Stomach (tissue), 9 donors: ENCODE results near the gene CHRNE. TPM values are rescaled to one million over a fixed set of nuclear protein-coding genes. Genes with fewer than 3 reads are reported as not detected.

Source experiments
- DNase-seq, 2 donors: peaks; one replicate each; pipeline versions ENCODE4 v3.0.0 to v3.0.0-alpha.2; 2013 to 2019
- H3K27ac ChIP-seq, 5 donors: fragments of 200-600 bp in 4 of 5; sonication (generic) in 4 of 5; one replicate each; pipeline ENCODE4 v1.5.1; 2013 to 2019; ENCODE audit warnings: mild to moderate bottlenecking in 1 of 5, moderate library complexity in 1 of 5
- H3K27me3 ChIP-seq, 3 donors: fragments of 200-600 bp; sonication (generic); one replicate each; pipeline ENCODE4 v1.5.1; 2017 to 2019; ENCODE audit warnings: mixed run types in 1 of 3
- H3K36me3 ChIP-seq, 4 donors: fragments of 200-600 bp; sonication (generic); 1 replicate in 3 of 4; 2 replicates in 1 of 4; pipeline ENCODE4 v1.5.1; 2016 to 2019
- H3K4me1 ChIP-seq, 4 donors: fragments of 200-600 bp; sonication (generic); one replicate each; pipeline ENCODE4 v1.5.1; 2016 to 2019
- H3K4me3 ChIP-seq, 4 donors: fragments of 200-600 bp; sonication (generic) in 3 of 4; one replicate each; pipeline ENCODE4 v1.5.1; 2016 to 2019; ENCODE audit warnings: mild to moderate bottlenecking in 1 of 4
- H3K9me3 ChIP-seq, 4 donors: fragments of 200-600 bp; sonication (generic); one replicate each; pipeline ENCODE4 v1.5.1; 2016 to 2019
- CTCF ChIP-seq, 7 experiments: fragments of 450-650 bp in 4 of 7; fragments of 200-600 bp in 3 of 7; sonication (generic) in 3 of 7; IDR thresholded peaks; one replicate each; pipeline ENCODE4 v1.5.1; 2016 to 2019; ENCODE audit warnings: antibody characterized with exemption in 7 of 7, control low read depth in 2 of 7, mild to moderate bottlenecking in 1 of 7
- EP300 ChIP-seq: sonication (generic); formaldehyde crosslinking; IDR thresholded peaks from one replicate; pipeline ENCODE4 v1.6.1; 2017; ENCODE audit warnings: antibody characterized with exemption
- POLR2A ChIP-seq, 4 donors: fragments of 450-650 bp; IDR thresholded peaks; one replicate each; pipeline ENCODE4 v1.6.1; 2016; ENCODE audit warnings: antibody characterized with exemption in 4 of 4, control low read depth in 2 of 4, mild to moderate bottlenecking in 1 of 4, moderate library complexity in 1 of 4
- POLR2AphosphoS5 ChIP-seq, 3 donors: sonication (generic); formaldehyde crosslinking; IDR thresholded peaks; one replicate each; pipeline ENCODE4 v1.6.1; 2016; ENCODE audit warnings: antibody characterized with exemption in 3 of 3
- WGBS, 5 donors: extraction: QIAGEN DNeasy Blood & Tissue Kit in 3 of 5; methylation state at CpG; one replicate each; pipeline versions ENCODE4 v1.1.5 to v1.1.7; 2013 to 2018; 5-methylcytosine and 5-hydroxymethylcytosine counted together
- intact Hi-C: fragments of 100-400 bp; cut with DNase I; formaldehyde crosslinking; loops from one replicate; pipeline ENCODE4 v1.15.1; 2023; ENCODE audit warnings: low total_unique reads
- polyA plus RNA-seq, 3 donors: library from polyadenylated mRNA; stranded (reverse); fragments of 200-250 nt; gene quantifications; one replicate each; pipeline ENCODE4 v1.2.3, GENCODE V29; 2013
- total RNA-seq, 5 donors: library from RNA; depleted of rRNA; stranded (reverse); fragments of >200 nt; gene quantifications; one replicate each; pipeline versions ENCODE4 v1.1.0 to v1.2.3, GENCODE V29; 2014 to 2016
- donor health status: healthy with polysubstance abuse.
- donor health status: Bipolar disorder and iron deficiency.
- donor health status: healthy.

CHRNE gene
- total and polyA plus RNA-seq, 8 donors, result 0.43 to 2.0 (median 0.93) TPM; not detected in 3

- H3K9me3 ChIP-seq, result no peaks in the 10 kb centered on the region
- no peak overlapping the region for H3K4me3 ChIP-seq
- H3K27me3 ChIP-seq, result no peaks in the 10 kb centered on the region
- no peak overlapping the region for H3K27ac ChIP-seq
- H3K4me1 ChIP-seq, result no peaks in the 10 kb centered on the region
- no peak for DNase-seq
- TF ChIP-seq POLR2AphosphoS5 (IDR thresholded peaks at IDR 0.05) (no peak), POLR2A (IDR thresholded peaks at IDR 0.05) (no peak), CTCF (IDR thresholded peaks at IDR 0.05) (no peak), EP300 (no peak)
- peaks cover 75 to 100% (median 94%) of the 10 kb centered on the region in 4 donors for H3K36me3 ChIP-seq
- WGBS, 5 donors, result 80 to 91% (median 90%) methylated on average over 15 to 23 of the region's 23 CpGs
- intact Hi-C loops, result loop anchor here (10.0 kb wide), 1 partner anchor 158 kb away; the partner anchor contains the start of genes CXCL16, MED11 and ZMYND15
These were observed 10.2 kb downstream of the CHRNE start for GRCh38 chr17:4892499-4893221.

- Histone ChIP-seq H3K27me3 (no peaks in the 10 kb centered on the region), H3K4me3 (no peak overlapping the region), H3K4me1 (no peaks in the 10 kb centered on the region), H3K9me3 (no peaks in the 10 kb centered on the region), H3K27ac (no peak overlapping the region), H3K36me3 (peaks cover 81 to 100% (median 94%) of the 10 kb centered on the region in 4 donors)
- intact Hi-C loops, result loop anchor here (10.0 kb wide), 1 partner anchor 157 kb away; the partner anchor contains the start of genes CXCL16, MED11 and ZMYND15
- DNase-seq, result no peak
- TF ChIP-seq POLR2AphosphoS5 (IDR thresholded peaks at IDR 0.05) (no peak), POLR2A (IDR thresholded peaks at IDR 0.05) (no peak), EP300 (no peak), CTCF (IDR thresholded peaks at IDR 0.05) (no peak)
- 89 to 93% (median 90%) methylated on average over 35 to 42 of the region's 42 CpGs for WGBS, 5 donors
These were observed 11.2 kb downstream of the CHRNE start for GRCh38 chr17:4891411-4892410.

- H3K36me3 ChIP-seq, result peaks cover 69 to 98% (median 83%) of the 10 kb centered on the region in 4 donors
- WGBS, 5 donors, result 88 to 94% (median 92%) methylated on average over 18 of the region's 18 CpGs
These were observed 15.3 kb downstream of the CHRNE start for GRCh38 chr17:4887581-4887980.

More at GRCh38 chr17:4887581-4887980, 15.3 kb downstream of the CHRNE start:
- Histone ChIP-seq H3K4me1 (no peaks in the 10 kb centered on the region), H3K27me3 (no peaks in the 10 kb centered on the region), H3K27ac (no peak overlapping the region), H3K9me3 (no peaks in the 10 kb centered on the region), H3K4me3 (no peak overlapping the region)
- DNase-seq, result no peak
- no peak for TF ChIP-seq EP300
- TF ChIP-seq POLR2AphosphoS5 (IDR thresholded peaks at IDR 0.05), result no peak
- TF ChIP-seq CTCF (IDR thresholded peaks at IDR 0.05), result no peak
- no peak for TF ChIP-seq POLR2A (IDR thresholded peaks at IDR 0.05)
- intact Hi-C loops, result no loop called here
